Measurements from ENCODE around the gene HSPA5.

Gene HSPA5

GRCh38 chr9:125254231-125254630 lies 13.1 kb upstream of the HSPA5 start:
- H3K36me3 ChIP-seq, result no peaks in the 10 kb centered on the region
- H3K4me3 ChIP-seq, result no peak overlapping the region
- no peak overlapping the region for H3K27ac ChIP-seq
- H3K4me1 ChIP-seq, result no peaks in the 10 kb centered on the region
- TF ChIP-seq CTCF (IDR thresholded peaks at IDR 0.05), result no peak
- intact Hi-C loops (cut with DNase I; ENCODE audit: low total_unique reads), result no loop called here
- no peaks in the 10 kb centered on the region for H3K9me3 ChIP-seq
- peaks cover 0 to 4% of the 10 kb centered on the region in 2 donors for H3K27me3 ChIP-seq
- DNase-seq, result no peak

DNA sequence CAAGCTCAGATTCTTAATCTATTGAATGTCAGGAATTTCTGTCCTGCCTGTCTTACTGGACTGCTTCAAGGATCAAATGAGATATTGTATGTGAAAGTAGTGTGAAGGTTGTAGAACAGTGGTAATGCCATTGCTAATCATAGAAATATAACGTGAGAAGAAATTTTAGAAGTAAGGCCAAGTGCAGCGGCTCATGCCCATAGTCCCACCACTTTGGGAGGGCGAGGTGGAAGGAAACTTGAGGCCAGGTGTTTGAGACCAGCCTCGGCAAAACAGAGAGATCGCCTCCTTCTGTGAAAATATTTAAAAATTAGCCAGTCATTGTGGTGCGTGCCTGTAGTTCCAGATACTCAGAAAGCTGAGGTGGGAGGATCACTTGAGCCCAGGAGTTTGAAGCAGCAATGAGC lies 5.1 kb upstream of the HSPA5 start:
- Histone ChIP-seq H3K27me3 (no peaks in the 10 kb centered on the region), H3K4me3 (no peak overlapping the region), H3K9me3 (no peaks in the 10 kb centered on the region), H3K36me3 (no peaks in the 10 kb centered on the region), H3K4me1 (peaks cover 0 to 13% (median 7%) of the 10 kb centered on the region in 4 donors), H3K27ac (no peak overlapping the region)
- intact Hi-C loops (cut with DNase I; ENCODE audit: low total_unique reads), result no loop called here
- DNase-seq, result no peak
- TF ChIP-seq CTCF (IDR thresholded peaks at IDR 0.05), result no peak

DNA sequence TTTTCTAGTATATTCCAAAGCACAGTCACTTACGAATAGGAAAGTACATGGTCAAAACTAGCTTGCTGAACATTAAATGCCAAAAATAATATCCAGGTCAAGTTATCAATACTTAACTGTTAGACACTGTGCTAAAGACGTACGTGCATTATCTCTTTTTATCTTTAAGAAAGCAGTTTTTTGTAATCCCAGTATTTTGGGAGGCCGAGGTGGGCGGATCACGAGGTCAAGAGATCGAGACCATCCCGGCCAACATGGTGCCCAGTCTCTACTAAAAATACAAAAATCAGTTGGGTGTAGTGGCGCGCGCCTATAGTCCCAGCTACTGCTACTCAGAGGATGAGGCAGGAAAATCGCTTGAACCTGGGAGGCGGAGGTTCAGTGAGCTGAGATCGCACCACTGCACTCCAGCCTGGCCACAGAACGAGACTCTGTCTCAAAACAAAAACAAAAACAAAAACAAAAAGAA lies 2.7 kb upstream of the HSPA5 start:
- no peak overlapping the region for H3K4me3 ChIP-seq
- H3K27ac ChIP-seq, result no peak overlapping the region
- TF ChIP-seq CTCF (IDR thresholded peaks at IDR 0.05), result no peak
- peaks cover 0 to 28% (median 20%) of the 10 kb centered on the region in 4 donors for H3K4me1 ChIP-seq
- intact Hi-C loops (cut with DNase I; ENCODE audit: low total_unique reads), result no loop called here
- H3K36me3 ChIP-seq, result peaks cover 9% of the 10 kb centered on the region in 3 donors
- DNase-seq, result no peak
- no peaks in the 10 kb centered on the region for H3K9me3 ChIP-seq
- no peaks in the 10 kb centered on the region for H3K27me3 ChIP-seq

- Histone ChIP-seq H3K4me1 (peaks cover 0 to 45% (median 34%) of the 10 kb centered on the region in 4 donors), H3K9me3 (no peaks in the 10 kb centered on the region), H3K4me3 (peak overlapping the region; percentile 90 to 94), H3K27ac (peak overlapping the region; percentile 88 to 95), H3K27me3 (no peaks in the 10 kb centered on the region), H3K36me3 (peaks cover 26% of the 10 kb centered on the region in 3 donors)
- DNase-seq, result peak in 1 of 2 donors; percentile 29
- intact Hi-C loops (cut with DNase I; ENCODE audit: low total_unique reads), result loop anchor here (1.0 kb wide), 1 partner anchor 42 kb away; the partner anchor contains the start of gene RABEPK
- TF ChIP-seq CTCF (IDR thresholded peaks at IDR 0.05), result no peak
Measured at GRCh38 chr9:125241863-125242739, 958 bp upstream of the HSPA5 start.

- Histone ChIP-seq H3K9me3 (no peaks in the 10 kb centered on the region), H3K27me3 (no peaks in the 10 kb centered on the region), H3K4me3 (peak overlapping the region; percentile 90 to 94), H3K4me1 (peaks cover 0 to 60% (median 43%) of the 10 kb centered on the region in 4 donors), H3K36me3 (peaks cover 36 to 41% (median 41%) of the 10 kb centered on the region in 3 donors), H3K27ac (peak overlapping the region; percentile 95 to 96)
- TF ChIP-seq CTCF (IDR thresholded peaks at IDR 0.05), result no peak
- no peak for DNase-seq
- intact Hi-C loops (cut with DNase I; ENCODE audit: low total_unique reads), result no loop called here
Measured at GRCh38 chr9:125240649-125240999, 519 bp downstream of the HSPA5 start.
